Measurements from ENCODE around the gene KRTAP10-9.

Gene KRTAP10-9

DNA sequence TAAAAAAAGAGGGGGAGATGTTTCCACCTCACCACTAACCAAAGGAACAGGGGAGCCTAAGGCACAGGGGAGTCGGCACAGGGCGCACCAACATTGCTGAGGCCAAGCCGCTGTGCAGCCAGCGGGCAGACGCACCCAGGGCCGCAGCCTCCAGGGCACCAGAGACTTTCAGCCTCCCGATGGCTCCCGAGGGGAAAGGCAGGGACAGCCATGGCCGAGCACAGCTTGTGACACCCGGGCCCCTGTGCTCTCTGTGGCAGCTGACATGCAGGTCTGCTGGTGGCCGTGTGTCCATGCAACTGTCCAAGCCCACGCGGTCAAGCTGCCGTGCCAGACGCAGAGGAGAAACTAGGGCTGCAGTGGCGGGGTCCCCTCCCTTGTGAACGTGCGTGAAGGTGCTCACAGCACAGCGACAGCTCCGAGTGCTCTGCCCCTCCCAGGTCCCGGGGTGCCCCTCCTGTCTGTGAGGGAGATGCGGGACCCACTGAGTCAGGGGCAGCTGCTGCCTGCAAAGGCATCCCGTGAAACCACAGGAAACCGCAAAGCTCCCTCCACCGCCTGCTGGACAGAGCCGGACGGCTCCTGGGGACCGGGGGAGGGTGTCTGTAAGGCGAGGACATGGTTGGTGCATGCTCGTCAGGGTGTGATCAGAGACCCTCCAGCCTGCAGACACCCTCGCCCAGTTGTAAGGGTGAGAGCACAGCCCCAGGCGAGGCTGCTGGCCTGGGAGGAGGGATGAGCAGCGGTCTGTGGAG is 21.8 kb downstream of the KRTAP10-9 start:
- no peak for DNase-seq
- H3K36me3 Mint-ChIP-seq (ENCODE audit: low read depth): peaks cover 12% of the 10 kb centered on the region
- no peak overlapping the region for H3K4me3 Mint-ChIP-seq
- no peak overlapping the region for H3K27ac Mint-ChIP-seq
- peaks cover 11% of the 10 kb centered on the region for H3K27me3 Mint-ChIP-seq (ENCODE audit: low read depth, poor library complexity)
- peaks cover 19% of the 10 kb centered on the region for H3K4me1 Mint-ChIP-seq
- no peak for TF ChIP-seq CTCF (IDR thresholded peaks at IDR 0.05)
- peaks cover 36% of the 10 kb centered on the region for H3K9me3 Mint-ChIP-seq

GRCh38 chr21:44649521-44650100 is 22.7 kb downstream of the KRTAP10-9 start:
- H3K27me3 Mint-ChIP-seq (ENCODE audit: low read depth, poor library complexity): peaks cover 10% of the 10 kb centered on the region
- H3K4me1 Mint-ChIP-seq: peaks cover 19% of the 10 kb centered on the region
- peaks cover 29% of the 10 kb centered on the region for H3K9me3 Mint-ChIP-seq
- H3K4me3 Mint-ChIP-seq: no peak overlapping the region
- H3K27ac Mint-ChIP-seq: peak overlapping the region; percentile 57
- peaks cover 6% of the 10 kb centered on the region for H3K36me3 Mint-ChIP-seq (ENCODE audit: low read depth)
- no peak for DNase-seq
- TF ChIP-seq CTCF (IDR thresholded peaks at IDR 0.05): no peak

DNA sequence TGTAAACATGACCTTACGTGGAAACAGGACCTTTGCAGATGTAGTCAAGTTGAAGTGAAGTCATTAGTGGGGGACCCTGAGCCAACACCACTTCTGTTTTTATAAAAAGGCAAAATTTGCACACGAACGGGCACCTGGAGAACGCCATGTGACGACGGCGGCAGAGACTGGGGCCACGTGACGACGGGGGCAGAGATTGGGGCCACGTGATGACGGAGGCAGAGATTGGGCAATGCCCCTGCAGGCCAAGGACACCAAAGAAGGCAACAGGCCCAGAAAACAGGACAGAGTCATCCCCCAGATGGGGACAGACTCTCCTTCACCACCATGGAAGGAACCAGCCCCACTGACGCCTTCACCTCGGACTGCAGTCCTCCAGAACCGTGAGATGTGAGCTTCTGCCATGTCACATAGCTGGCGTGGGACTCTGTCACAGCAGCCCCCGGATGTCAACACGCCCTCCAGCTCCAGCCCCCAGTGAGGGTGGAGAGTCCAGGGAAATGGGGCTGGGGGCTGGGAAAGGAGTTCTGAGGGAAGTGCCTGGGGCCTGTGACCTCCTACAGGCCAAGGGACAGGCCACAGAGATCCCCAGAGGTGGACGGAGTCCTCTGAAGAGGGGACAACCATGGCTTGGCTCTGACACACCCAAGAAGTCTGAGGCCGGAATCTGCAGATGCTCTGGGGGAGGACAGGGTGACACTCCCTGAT is 23.5 kb downstream of the KRTAP10-9 start:
- no peak overlapping the region for H3K27ac Mint-ChIP-seq
- no peak for DNase-seq
- H3K4me3 Mint-ChIP-seq: no peak overlapping the region

GRCh38 chr21:44650973-44651675 is 24.2 kb downstream of the KRTAP10-9 start:
- H3K27ac Mint-ChIP-seq: no peak overlapping the region
- no peaks in the 10 kb centered on the region for H3K36me3 Mint-ChIP-seq (ENCODE audit: low read depth)
- H3K9me3 Mint-ChIP-seq: peaks cover 28% of the 10 kb centered on the region
- no peak for DNase-seq
- no peak for TF ChIP-seq CTCF (IDR thresholded peaks at IDR 0.05)
- H3K4me3 Mint-ChIP-seq: no peak overlapping the region
- H3K4me1 Mint-ChIP-seq: peaks cover 19% of the 10 kb centered on the region
- H3K27me3 Mint-ChIP-seq (ENCODE audit: low read depth, poor library complexity): peaks cover 10% of the 10 kb centered on the region

More for the DNA sequence above, 23.5 kb downstream of the KRTAP10-9 start:
- TF ChIP-seq CTCF (IDR thresholded peaks at IDR 0.05): no peak
- H3K27me3 Mint-ChIP-seq (ENCODE audit: low read depth, poor library complexity): peaks cover 10% of the 10 kb centered on the region
- peaks cover 19% of the 10 kb centered on the region for H3K4me1 Mint-ChIP-seq
- H3K9me3 Mint-ChIP-seq: peaks cover 25% of the 10 kb centered on the region
- no peaks in the 10 kb centered on the region for H3K36me3 Mint-ChIP-seq (ENCODE audit: low read depth)

DNA sequence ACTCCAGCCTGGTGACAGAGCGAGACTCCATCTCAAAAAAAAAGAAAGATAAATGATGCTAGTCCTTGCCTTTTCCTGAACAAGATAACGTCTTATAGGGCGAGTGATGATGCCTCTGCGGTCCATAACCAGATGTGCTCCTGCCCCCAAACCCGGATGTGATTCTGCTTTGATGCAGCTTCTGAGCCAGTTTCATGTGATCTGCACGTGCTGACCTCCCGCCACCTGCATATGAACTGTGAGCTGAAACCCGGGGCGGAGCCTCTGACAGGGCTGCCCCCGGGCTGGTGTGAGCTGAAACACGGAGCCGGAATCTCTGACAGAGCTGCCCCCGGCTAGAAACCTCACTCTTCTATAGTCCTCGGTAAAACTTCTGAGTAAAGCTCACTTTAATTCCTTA is 26.2 kb downstream of the KRTAP10-9 start:
- Mint-ChIP-seq H3K36me3 (ENCODE audit: low read depth) (peaks cover 7% of the 10 kb centered on the region), H3K27me3 (ENCODE audit: low read depth, poor library complexity) (peaks cover 12% of the 10 kb centered on the region), H3K4me3 (no peak overlapping the region), H3K4me1 (peaks cover 6% of the 10 kb centered on the region), H3K27ac (no peak overlapping the region), H3K9me3 (peaks cover 38% of the 10 kb centered on the region)
- TF ChIP-seq CTCF (IDR thresholded peaks at IDR 0.05): no peak
- no peak for DNase-seq
